Activated CD8-positive, alpha-beta memory T cell treated with anti-CD3 and anti-CD28 coated beads, Interleukin-2, amount 50 U/mL, for 24 hours (primary cell): ENCODE measurements around the gene C1orf50.
"Not testable (repeated sequence)": the region's sequence is repeated elsewhere in the genome, so short reads cannot be mapped to it uniquely, and the experiment has no call there.

ENCODE experiments used
- DNase-seq: peaks from one replicate; pipeline ENCODE4 v3.0.0-alpha.2; 2020; ENCODE audit errors: extremely low read depth

The C1orf50 gene

GRCh38 chr1:42766741-42767509 is at the start of gene C1orf50, which contains the start of gene P3H1:
Gene C1orf50 (plus strand): TSS chr1:42767249. CDS start chr1:42767312, 63 bp downstream.
Gene P3H1 (minus strand): TSS chr1:42767028. CDS start chr1:42766971, 57 bp downstream.
- peak; percentile 99 for DNase-seq

- DNase-seq = no peak
Observed at GRCh38 chr1:42720868-42721267, 46.2 kb upstream of the C1orf50 start.

- DNase-seq = no peak
Observed at GRCh38 chr1:42721926-42722325, 45.1 kb upstream of the C1orf50 start.

GRCh38 chr1:42722403-42722802 is 44.6 kb upstream of the C1orf50 start:
- DNase-seq = not testable (repeated sequence)

- DNase-seq = no peak
Observed at GRCh38 chr1:42723511-42723910, 43.5 kb upstream of the C1orf50 start.

- DNase-seq = not testable (repeated sequence)
Observed at GRCh38 chr1:42725820-42726219, 41.2 kb upstream of the C1orf50 start.

- no peak for DNase-seq
Observed at GRCh38 chr1:42730002-42730401, 37.0 kb upstream of the C1orf50 start.

- DNase-seq = peak; percentile 7
Observed at GRCh38 chr1:42730988-42731387, 36.1 kb upstream of the C1orf50 start.

GRCh38 chr1:42731585-42731984 is 35.5 kb upstream of the C1orf50 start:
- no peak for DNase-seq

- no peak for DNase-seq
Observed at GRCh38 chr1:42732126-42732680, 34.8 kb upstream of the C1orf50 start.

- DNase-seq = no peak
Observed at GRCh38 chr1:42733415-42734200, 33.4 kb upstream of the C1orf50 start.

GRCh38 chr1:42734201-42735035 is 32.6 kb upstream of the C1orf50 start:
- no peak for DNase-seq

GRCh38 chr1:42735056-42735455 is 32.0 kb upstream of the C1orf50 start:
- no peak for DNase-seq

GRCh38 chr1:42735477-42736105 is 31.5 kb upstream of the C1orf50 start:
- DNase-seq = no peak

- no peak for DNase-seq
Observed at GRCh38 chr1:42736152-42736551, 30.9 kb upstream of the C1orf50 start.

GRCh38 chr1:42736571-42737200 is 30.4 kb upstream of the C1orf50 start:
- DNase-seq = no peak

GRCh38 chr1:42737257-42737656 is 29.8 kb upstream of the C1orf50 start:
- DNase-seq = no peak

- DNase-seq = no peak
Observed at GRCh38 chr1:42737986-42738677, 28.9 kb upstream of the C1orf50 start.

- DNase-seq = no peak
Observed at GRCh38 chr1:42738678-42739226, 28.3 kb upstream of the C1orf50 start.
